Measurements from ENCODE around the gene ALMS1. TPM values are rescaled to one million over a fixed set of nuclear protein-coding genes. Genes with fewer than 3 reads are reported as not detected.
"Not testable (repeated sequence)": the region's sequence is repeated elsewhere in the genome, so short reads cannot be mapped to it uniquely, and the experiment has no call there.

Gene ALMS1
- total RNA-seq, 1 donor from 2014 or later, result 25.0 TPM

GRCh38 chr2:73343992-73344391, 41.6 kb upstream of the ALMS1 start:
- Histone ChIP-seq H3K9me3 (no peaks in the 10 kb centered on the region), H3K4me1 (no peaks in the 10 kb centered on the region), H3K36me3 (no peaks in the 10 kb centered on the region), H3K4me3 (no peak overlapping the region), H3K27ac (no peak overlapping the region), H3K27me3 (no peaks in the 10 kb centered on the region)
- TF ChIP-seq POLR2A (IDR thresholded peaks at IDR 0.05) (no peak), POLR2AphosphoS5 (IDR thresholded peaks at IDR 0.05; ENCODE audit: insufficient read depth in 1 of 2, low read depth in 1 of 2) (no peak), CTCF (IDR thresholded peaks at IDR 0.05) (no peak)
- DNase-seq (ENCODE audit: extremely low spot score in 2 of 2), result no peak
- intact Hi-C loops (cut with DNase I), result no loop called here

- intact Hi-C loops (cut with DNase I); H3K4me1 ChIP-seq: not testable (repeated sequence)
Measured at GRCh38 chr2:73344747-73345146, 40.9 kb upstream of the ALMS1 start.

GRCh38 chr2:73350035-73350691, 35.5 kb upstream of the ALMS1 start:
- no peaks in the 10 kb centered on the region for H3K36me3 ChIP-seq
- H3K9me3 ChIP-seq, result no peaks in the 10 kb centered on the region
- TF ChIP-seq CTCF (IDR thresholded peaks at IDR 0.05) (no peak), POLR2AphosphoS5 (IDR thresholded peaks at IDR 0.05; ENCODE audit: insufficient read depth in 1 of 2, low read depth in 1 of 2) (no peak), POLR2A (IDR thresholded peaks at IDR 0.05) (no peak)
- H3K4me1 ChIP-seq, result no peaks in the 10 kb centered on the region
- no peaks in the 10 kb centered on the region for H3K27me3 ChIP-seq
- no peak overlapping the region for H3K27ac ChIP-seq
- intact Hi-C loops (cut with DNase I), result no loop called here
- no peak for DNase-seq (ENCODE audit: extremely low spot score in 2 of 2)
- H3K4me3 ChIP-seq, result no peak overlapping the region

More at GRCh38 chr2:73344747-73345146, 40.9 kb upstream of the ALMS1 start:
- not testable (repeated sequence) for H3K27ac ChIP-seq; H3K27me3 ChIP-seq; H3K36me3 ChIP-seq; DNase-seq (ENCODE audit: extremely low spot score in 2 of 2); H3K4me3 ChIP-seq; H3K9me3 ChIP-seq

- H3K9me3 ChIP-seq, result no peaks in the 10 kb centered on the region
- intact Hi-C loops (cut with DNase I), result no loop called here
- TF ChIP-seq CTCF (IDR thresholded peaks at IDR 0.05) (no peak), POLR2AphosphoS5 (IDR thresholded peaks at IDR 0.05; ENCODE audit: insufficient read depth in 1 of 2, low read depth in 1 of 2) (no peak), POLR2A (IDR thresholded peaks at IDR 0.05) (no peak)
Measured at GRCh38 chr2:73356097-73356496, 29.5 kb upstream of the ALMS1 start.

GRCh38 chr2:73359915-73360697, 25.5 kb upstream of the ALMS1 start:
- Histone ChIP-seq H3K9me3 (no peaks in the 10 kb centered on the region), H3K27ac (no peak overlapping the region), H3K27me3 (no peaks in the 10 kb centered on the region), H3K36me3 (no peaks in the 10 kb centered on the region), H3K4me3 (no peak overlapping the region), H3K4me1 (no peaks in the 10 kb centered on the region)
- DNase-seq (ENCODE audit: extremely low spot score in 2 of 2), result no peak
- intact Hi-C loops (cut with DNase I), result no loop called here
- TF ChIP-seq POLR2AphosphoS5 (IDR thresholded peaks at IDR 0.05; ENCODE audit: insufficient read depth in 1 of 2, low read depth in 1 of 2) (no peak), CTCF (IDR thresholded peaks at IDR 0.05) (no peak), POLR2A (IDR thresholded peaks at IDR 0.05) (no peak)

More at GRCh38 chr2:73356097-73356496, 29.5 kb upstream of the ALMS1 start:
- no peaks in the 10 kb centered on the region for H3K27me3 ChIP-seq
- no peak overlapping the region for H3K27ac ChIP-seq
- H3K4me1 ChIP-seq, result no peaks in the 10 kb centered on the region
- no peak for DNase-seq (ENCODE audit: extremely low spot score in 2 of 2)
- H3K4me3 ChIP-seq, result no peak overlapping the region
- no peaks in the 10 kb centered on the region for H3K36me3 ChIP-seq
